ENCODE measurements around the gene UBASH3A.

DNA sequence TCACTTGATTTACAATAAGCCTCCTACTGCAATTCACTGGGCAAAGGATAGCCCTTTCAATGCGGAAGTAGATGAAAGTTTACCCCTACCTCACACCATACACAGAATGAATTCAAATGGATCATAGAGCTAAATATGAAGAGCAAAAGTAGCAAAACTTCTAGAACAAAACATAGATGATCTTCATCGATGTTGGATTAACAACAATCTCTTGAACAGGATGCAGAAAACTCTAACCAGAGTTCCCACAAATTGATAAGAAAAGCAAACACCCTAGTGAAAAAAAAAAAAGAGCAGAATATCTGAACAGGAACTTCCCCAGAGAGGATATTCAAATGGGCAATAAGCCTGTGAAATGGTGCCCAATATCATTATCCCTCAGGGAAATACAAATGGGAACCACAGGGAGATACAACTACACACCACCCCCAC, 1.9 kb upstream of the UBASH3A start:
- TF ChIP-seq, protein P1, sequence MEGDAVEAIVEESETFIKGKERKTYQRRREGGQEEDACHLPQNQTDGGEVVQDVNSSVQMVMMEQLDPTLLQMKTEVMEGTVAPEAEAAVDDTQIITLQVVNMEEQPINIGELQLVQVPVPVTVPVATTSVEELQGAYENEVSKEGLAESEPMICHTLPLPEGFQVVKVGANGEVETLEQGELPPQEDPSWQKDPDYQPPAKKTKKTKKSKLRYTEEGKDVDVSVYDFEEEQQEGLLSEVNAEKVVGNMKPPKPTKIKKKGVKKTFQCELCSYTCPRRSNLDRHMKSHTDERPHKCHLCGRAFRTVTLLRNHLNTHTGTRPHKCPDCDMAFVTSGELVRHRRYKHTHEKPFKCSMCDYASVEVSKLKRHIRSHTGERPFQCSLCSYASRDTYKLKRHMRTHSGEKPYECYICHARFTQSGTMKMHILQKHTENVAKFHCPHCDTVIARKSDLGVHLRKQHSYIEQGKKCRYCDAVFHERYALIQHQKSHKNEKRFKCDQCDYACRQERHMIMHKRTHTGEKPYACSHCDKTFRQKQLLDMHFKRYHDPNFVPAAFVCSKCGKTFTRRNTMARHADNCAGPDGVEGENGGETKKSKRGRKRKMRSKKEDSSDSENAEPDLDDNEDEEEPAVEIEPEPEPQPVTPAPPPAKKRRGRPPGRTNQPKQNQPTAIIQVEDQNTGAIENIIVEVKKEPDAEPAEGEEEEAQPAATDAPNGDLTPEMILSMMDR (IDR thresholded peaks at IDR 0.05 in 4 of 5, conservative IDR thresholded peaks at IDR 0.05 in 1 of 5): no peak
- no peak for TF ChIP-seq POLR2A (IDR thresholded peaks at IDR 0.05)

Data from gastrocnemius medialis (tissue), 4 donors.